Fibroblast of pulmonary artery (primary cell): ENCODE results near the gene ABCB10.

Experiments used
- DNase-seq: peaks from one replicate; pipeline ENCODE4 v3.0.0-alpha.2; 2010; ENCODE audit warnings: low read depth
- H3K4me3 ChIP-seq: replicated peaks from 2 replicates; pipeline ENCODE4 v1.5.1; 2011; ENCODE audit warnings: low read depth, mild to moderate bottlenecking, control low read depth, low read length, moderate library complexity
- TF ChIP-seq, protein P1 (sequence below): IDR thresholded peaks from 2 replicates; pipeline ENCODE4 v1.5.1; 2011; ENCODE audit warnings: mild to moderate bottlenecking, control low read depth, low read length, inconsistent platforms; ENCODE audit errors: missing control alignments

The ABCB10 gene

DNA sequence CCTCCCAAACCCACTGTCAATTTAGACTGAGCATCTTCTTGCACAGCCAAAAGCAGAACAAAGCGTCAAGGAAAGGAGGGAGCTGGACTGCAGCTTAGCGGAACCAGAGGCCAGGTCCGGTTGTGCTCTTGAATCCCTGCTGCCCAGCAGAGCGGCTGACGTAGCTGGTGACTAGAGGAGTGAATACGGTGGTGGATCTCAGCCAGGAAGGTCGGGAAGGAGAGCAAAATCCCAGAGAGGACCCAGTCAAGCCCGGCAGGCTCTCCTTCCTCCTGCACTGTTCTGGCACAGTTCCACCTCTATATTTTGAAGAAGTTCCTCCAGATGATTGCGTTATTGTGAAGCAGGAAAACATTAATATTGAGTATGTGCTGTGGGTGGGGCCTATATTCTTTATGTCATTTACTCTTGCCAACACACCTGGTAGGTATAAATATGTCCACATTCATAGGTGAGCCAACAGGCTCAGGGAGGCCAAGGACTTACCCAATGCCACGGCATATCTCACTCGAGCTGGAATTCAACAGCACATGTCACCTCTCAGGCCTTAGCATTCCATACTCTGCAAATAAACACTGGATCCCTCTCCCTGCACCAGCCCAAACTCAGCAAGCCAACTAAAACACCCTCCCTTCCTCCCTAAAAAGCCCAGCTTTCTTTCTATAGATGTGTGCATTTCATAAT lies 23.6 kb upstream of the ABCB10 start:
- TF ChIP-seq, protein P1, sequence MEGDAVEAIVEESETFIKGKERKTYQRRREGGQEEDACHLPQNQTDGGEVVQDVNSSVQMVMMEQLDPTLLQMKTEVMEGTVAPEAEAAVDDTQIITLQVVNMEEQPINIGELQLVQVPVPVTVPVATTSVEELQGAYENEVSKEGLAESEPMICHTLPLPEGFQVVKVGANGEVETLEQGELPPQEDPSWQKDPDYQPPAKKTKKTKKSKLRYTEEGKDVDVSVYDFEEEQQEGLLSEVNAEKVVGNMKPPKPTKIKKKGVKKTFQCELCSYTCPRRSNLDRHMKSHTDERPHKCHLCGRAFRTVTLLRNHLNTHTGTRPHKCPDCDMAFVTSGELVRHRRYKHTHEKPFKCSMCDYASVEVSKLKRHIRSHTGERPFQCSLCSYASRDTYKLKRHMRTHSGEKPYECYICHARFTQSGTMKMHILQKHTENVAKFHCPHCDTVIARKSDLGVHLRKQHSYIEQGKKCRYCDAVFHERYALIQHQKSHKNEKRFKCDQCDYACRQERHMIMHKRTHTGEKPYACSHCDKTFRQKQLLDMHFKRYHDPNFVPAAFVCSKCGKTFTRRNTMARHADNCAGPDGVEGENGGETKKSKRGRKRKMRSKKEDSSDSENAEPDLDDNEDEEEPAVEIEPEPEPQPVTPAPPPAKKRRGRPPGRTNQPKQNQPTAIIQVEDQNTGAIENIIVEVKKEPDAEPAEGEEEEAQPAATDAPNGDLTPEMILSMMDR, result no peak
- DNase-seq, result peak; percentile 28
- no peak overlapping the region for H3K4me3 ChIP-seq

- no peak for DNase-seq
- TF ChIP-seq, protein P1, result no peak
- no peak overlapping the region for H3K4me3 ChIP-seq
Observed at GRCh38 chr1:229581485-229581884, 23.0 kb upstream of the ABCB10 start.

GRCh38 chr1:229579059-229579673 lies 20.7 kb upstream of the ABCB10 start:
- DNase-seq, result peak; percentile 68
- H3K4me3 ChIP-seq, result peak overlapping the region; percentile 37
- TF ChIP-seq, protein P1, result no peak

DNA sequence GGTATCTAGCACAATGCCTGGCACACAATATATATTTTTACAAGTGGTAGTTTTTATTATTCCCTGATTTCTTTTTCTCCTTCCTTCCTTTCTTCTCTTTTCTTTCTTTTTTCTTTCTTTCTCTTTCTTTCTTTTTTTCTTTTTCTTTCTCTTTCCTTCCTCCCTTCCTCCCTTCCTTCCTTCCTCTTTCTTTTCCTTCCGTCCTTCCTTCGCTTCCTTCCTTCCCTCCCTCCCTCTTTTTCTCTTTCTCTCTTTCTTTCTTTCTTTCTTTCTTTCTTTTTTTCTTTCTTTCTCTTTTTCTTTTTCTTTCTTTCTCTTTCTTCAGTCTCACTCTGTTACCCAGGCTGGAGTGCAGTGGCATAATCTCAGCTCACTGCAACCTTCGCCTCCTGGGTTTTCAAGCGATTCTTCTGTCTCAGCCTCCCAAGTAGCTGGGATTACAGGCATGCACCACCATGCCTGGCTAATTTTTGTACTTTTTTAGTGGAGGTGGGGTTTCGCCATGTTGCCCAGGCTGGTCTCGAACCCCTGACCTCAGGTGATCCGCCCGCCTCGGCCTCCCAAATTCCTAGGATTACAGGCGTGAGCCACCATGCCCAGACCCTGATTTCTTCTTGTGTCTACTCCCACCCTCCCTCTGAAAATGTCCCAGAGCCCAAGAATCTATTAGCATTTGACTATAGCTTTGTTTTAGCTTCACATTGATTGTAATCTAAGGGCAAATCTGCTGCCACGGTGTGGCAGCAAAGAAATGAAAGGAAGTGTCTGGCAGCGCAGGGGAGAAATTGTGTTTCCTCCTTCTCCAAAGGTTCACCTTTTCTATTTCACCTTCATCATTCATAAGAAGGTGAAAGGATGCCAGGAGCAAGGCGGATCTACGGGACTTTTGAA lies 19.9 kb upstream of the ABCB10 start:
- DNase-seq, result no peak
- no peak overlapping the region for H3K4me3 ChIP-seq
- TF ChIP-seq, protein P1, result no peak

GRCh38 chr1:229574679-229575442 lies 16.4 kb upstream of the ABCB10 start:
- no peak for DNase-seq
- TF ChIP-seq, protein P1, result no peak

DNA sequence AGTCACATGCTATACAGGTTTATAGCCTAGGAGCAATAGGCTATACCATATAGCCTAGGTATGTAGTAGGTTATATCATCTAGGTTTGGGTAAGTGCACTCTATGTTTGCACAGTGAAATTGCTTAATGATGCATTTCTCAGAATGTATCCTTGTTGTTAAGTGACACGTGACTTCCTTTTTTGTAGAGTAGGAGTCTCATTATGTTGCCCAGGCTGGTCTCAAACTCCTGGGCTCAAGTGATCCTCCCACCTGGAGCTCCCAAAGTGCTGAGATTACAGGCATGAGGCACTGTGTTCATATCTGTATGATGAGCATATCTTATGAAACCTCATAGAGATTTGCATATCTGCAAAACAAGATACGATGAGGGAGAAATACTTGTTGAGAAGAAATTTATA lies 13.8 kb upstream of the ABCB10 start:
- no peak for DNase-seq
- TF ChIP-seq, protein P1, result no peak
- no peak overlapping the region for H3K4me3 ChIP-seq

More at GRCh38 chr1:229574679-229575442, 16.4 kb upstream of the ABCB10 start:
- no peak overlapping the region for H3K4me3 ChIP-seq
